GM18502 (cell line): ENCODE results near the gene ZBTB7B.

Source experiments
- ATAC-seq: cut with Tn5 transposase; IDR thresholded peaks from one replicate; pipeline ENCODE4 v1.9.1; 2021; ENCODE audit warnings: mild to moderate bottlenecking; ENCODE audit not compliant: unreplicated experiment, poor library complexity

The ZBTB7B gene

GRCh38 chr1:155001675-155002463, 733 bp upstream of the ZBTB7B start:
- peak; percentile 59 for ATAC-seq

GRCh38 chr1:155003227-155003765, 694 bp downstream of the ZBTB7B start:
- no peak for ATAC-seq

GRCh38 chr1:155003766-155004351, 1.3 kb downstream of the ZBTB7B start:
- no peak for ATAC-seq

DNA sequence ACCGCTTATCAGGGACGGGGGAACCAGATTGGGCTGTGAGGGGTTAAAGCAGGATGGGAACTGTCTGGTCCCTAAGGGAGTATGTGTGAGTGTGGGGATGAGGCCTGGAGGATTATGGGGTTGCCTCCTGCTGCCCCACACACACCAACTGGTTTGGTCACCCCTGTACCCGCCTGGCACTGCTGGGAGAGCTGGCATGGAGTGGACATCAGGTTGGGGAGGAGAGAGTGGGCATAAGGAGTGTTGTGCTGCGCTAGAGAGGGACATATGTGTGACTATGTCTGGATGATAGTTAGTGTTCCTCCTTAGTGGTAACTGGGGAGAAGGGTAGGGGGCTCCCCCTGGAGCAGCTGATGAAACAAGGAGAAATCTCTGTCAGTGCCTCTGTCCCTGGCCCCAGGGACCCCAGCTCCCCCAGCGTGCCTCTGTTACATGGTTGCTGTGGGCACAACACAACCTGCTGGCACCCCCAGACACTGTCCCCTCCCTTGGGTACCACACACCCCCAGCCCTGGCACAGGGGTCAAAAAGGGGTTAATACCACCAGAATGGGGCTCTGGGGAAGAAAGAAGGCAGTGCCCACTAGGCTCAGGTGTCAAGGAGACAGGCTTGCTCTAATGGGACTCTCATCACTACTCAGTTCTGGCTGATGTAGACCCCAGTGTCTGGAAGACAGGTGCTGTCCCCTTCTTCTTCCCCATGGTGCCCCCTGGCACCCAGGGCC, 1.9 kb downstream of the ZBTB7B start:
- no peak for ATAC-seq

GRCh38 chr1:155005076-155006011, 2.7 kb downstream of the ZBTB7B start:
- no peak for ATAC-seq

DNA sequence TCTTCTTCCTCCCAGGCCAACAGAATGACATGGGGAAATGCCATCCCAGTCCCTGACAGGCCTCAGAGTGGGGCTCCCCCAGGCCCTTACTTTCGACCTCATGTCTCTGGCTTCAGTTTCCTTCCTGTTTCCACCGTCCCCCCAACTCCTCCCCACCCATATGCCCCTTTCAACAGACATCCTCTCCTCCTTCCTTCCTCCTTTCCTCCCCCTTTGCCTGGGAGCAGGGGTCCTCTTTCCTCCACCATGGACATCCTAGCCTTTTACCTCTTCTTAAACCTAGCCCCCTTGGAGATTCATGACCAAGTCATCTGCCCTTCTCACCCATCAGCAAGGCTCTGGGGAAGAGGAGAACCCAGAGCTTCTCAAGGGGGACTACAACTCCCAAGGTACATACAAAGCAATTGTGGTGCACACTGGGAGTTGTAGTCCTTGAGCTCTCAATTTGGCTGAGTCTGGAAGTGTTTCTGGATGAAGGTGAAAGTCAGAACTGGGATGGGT, 4.0 kb downstream of the ZBTB7B start:
- no peak for ATAC-seq

- no peak for ATAC-seq
These were observed 4.7 kb downstream of the ZBTB7B start for GRCh38 chr1:155007251-155007828.

- no peak for ATAC-seq
These were observed 5.7 kb downstream of the ZBTB7B start for GRCh38 chr1:155008015-155008941.

DNA sequence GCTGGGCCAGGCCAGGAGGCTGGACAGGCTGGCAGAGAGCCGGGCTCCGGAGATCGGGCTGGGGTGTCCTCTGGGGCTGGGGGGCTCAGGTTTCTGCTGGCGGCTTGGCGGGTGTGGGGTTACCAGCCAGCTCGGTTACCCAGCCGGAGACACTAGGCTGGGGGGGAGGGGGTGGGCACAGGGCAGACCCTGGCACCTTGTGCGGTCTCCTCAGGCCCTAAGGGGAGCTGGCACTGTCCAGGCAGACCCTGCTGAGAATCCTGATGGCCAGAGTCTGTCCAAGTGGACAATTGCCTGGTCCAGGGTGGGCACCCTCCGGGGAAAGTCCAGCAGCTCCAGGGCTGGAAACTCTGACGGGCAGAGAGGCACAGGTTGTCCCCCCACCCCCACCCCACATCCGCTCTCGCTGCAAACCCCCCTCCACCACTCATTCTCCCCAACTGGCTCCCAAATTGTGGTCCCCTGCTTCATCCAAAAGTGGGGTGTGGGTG, 6.7 kb downstream of the ZBTB7B start:
- ATAC-seq: no peak

DNA sequence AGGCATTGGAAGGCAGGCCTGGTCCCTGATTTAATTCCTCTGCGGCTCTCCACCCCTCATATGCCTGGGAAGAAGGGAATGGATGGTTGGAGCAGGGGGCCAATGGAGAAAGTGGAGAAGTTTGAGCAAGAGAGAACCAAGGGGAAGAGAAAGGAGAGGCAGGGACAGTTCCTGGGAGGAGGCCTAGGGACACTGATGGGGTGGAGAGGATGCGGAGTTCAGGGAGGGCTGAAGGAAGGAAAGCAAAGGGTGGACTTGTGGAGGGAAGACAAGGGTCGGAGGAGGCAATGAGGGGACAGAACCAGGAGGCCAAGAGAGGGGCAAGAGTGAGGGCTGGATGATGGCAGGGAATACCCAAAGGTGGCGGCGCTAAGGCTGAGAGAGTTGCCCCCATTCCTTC, 7.1 kb downstream of the ZBTB7B start:
- no peak for ATAC-seq

DNA sequence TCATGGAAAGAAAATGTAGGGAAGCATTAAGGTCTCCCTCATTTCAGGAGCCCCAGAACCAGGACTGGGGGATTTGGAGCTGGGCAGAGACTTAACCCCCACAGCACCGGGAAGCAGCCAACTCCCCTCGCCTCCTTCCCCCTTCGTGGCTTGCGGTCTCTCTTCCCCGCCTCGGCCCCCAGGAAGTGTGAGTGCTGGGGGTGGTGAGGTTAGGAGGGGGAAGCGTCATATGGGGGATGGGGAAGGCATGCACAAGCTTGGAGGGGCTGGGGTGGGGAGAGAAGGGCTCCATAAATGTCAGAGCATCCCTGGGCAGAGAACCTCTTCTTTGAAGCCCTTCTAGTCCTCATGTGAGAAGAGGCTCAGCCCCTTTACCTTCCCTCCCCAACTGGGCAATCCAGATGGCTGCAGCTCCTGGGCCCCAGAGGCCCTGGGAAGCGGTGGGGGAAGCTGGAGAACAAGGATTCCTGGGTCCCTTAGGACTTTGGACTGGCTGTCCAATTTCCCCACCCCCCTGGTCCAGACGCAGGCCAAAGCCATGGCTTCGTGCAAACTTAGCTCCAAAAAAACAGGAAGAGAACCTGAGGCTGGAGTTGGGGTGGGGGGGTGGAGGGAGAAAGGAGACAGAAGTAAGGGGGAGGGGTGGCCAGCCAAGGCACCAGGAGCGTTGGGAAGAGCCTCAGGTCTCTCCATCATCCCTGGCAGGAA, 7.8 kb downstream of the ZBTB7B start:
- ATAC-seq: no peak

DNA sequence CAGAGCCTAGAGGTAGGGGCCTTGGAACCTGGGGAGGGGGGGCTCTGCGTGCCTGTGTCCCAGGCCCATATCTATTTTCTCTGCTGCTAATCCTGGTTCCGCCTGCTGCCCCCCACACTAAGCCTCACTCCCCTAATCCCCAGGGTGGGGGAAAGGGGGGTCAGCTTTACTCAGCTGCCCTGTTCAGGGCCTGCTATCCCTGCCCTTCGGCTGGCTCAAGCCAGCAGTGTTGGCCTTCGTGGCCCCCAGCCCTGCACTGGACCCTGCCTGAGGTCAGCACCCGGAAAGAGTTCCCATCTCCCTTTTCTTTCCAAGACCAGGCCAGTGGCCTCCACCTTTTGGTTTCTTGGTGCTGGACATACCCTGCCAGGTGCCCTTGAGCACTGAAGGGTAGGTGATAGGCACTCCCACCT, 8.4 kb downstream of the ZBTB7B start:
- no peak for ATAC-seq

GRCh38 chr1:155011437-155012025, 8.9 kb downstream of the ZBTB7B start:
- no peak for ATAC-seq

- ATAC-seq: no peak
These were observed 9.5 kb downstream of the ZBTB7B start for GRCh38 chr1:155012026-155012546.

DNA sequence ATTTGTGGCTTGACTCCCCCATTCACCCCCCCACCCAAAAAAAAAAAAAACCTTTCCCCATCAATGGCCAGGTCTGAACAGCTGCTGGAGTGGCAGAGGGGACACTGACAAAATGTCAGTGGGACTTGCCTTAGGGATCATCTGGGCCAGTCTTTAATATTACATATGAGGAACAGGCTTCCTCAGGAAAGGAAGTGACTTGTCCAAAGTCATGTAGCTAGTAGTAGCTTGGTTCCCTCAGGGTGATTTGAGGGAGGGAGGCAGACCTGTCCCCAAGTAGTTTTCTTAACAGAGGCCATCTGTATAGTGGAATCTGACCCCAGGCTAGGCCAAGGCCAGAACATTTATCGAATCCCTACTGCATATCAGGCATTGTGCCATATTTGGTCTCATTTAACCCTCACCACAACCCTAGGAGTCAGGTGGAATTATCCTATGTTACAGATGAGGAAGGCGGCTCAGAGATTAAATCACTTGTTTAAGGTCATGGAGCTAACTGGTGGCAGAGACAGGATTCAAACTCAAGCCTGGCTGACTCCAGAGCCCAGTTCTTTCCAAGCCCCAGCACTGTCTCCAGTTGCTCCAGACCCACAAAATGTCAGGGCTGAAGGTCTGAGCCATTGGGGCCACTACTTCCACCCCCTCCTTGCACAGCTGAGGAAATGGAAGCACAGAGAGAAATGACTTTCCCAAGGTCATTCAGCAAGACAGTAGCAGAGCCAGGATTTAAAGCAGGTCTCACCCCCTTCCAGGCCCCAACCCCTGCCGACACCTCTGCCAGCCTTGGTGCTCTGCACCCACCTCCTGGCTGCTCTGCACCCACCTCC, 10.4 kb downstream of the ZBTB7B start:
- no peak for ATAC-seq

- ATAC-seq: no peak
These were observed 11.0 kb downstream of the ZBTB7B start for GRCh38 chr1:155013632-155014031.
